HG02678 (cell line): ENCODE results near the gene ARHGEF9.
"Not testable (repeated sequence)": the region's sequence is repeated elsewhere in the genome, so short reads cannot be mapped to it uniquely, and the experiment has no call there.

Source experiments
- ATAC-seq: cut with Tn5 transposase; IDR thresholded peaks from one replicate; pipeline ENCODE4 v1.9.1; 2021; ENCODE audit warnings: mild to moderate bottlenecking, moderate library complexity; ENCODE audit not compliant: unreplicated experiment

Gene ARHGEF9

GRCh38 chrX:63664741-63665140 lies 120.3 kb downstream of the ARHGEF9 start:
- no peak for ATAC-seq

GRCh38 chrX:63664083-63664482 lies 120.9 kb downstream of the ARHGEF9 start:
- no peak for ATAC-seq

DNA sequence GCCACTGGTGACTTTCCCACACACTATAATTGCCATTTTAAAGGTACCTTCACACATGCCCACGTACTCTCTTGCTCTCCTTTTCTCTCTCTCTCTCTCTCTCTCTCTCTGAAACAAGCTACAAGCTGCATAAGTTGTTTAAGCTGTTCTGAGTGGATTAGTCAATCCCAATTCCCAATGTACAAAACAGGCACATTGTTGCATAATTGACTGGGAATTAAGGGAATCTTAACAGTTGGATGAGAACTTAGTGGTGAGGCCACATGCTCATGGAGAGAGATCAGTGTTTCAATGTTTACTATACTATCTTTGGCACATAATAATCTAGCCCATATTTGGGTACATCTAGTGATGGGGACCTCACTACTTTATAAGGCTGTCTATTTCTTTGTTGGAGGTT lies 123.3 kb downstream of the ARHGEF9 start:
- no peak for ATAC-seq

DNA sequence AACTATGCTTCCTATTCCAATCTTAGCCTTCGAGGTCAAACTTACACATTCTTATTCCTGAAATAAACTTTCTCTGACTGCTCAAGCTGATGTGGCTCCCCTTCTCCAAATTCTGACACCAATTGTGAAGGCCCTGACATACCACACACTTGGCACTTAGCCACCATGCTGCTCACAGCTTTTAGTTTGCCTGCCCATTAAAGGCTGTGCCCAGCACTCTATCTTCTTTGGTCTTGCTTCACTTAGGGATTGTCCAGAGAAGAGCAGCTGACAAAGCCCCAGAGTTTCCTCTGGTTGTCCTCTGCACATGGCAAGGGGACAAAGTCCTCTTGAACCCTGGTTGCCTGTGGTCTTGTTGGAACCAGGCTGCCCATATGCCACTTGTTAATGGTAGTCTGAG lies 126.1 kb downstream of the ARHGEF9 start:
- ATAC-seq: no peak

- ATAC-seq: no peak
These were observed 127.2 kb downstream of the ARHGEF9 start for GRCh38 chrX:63657821-63658220.

GRCh38 chrX:63656871-63657580 lies 128.0 kb downstream of the ARHGEF9 start:
- no peak for ATAC-seq

DNA sequence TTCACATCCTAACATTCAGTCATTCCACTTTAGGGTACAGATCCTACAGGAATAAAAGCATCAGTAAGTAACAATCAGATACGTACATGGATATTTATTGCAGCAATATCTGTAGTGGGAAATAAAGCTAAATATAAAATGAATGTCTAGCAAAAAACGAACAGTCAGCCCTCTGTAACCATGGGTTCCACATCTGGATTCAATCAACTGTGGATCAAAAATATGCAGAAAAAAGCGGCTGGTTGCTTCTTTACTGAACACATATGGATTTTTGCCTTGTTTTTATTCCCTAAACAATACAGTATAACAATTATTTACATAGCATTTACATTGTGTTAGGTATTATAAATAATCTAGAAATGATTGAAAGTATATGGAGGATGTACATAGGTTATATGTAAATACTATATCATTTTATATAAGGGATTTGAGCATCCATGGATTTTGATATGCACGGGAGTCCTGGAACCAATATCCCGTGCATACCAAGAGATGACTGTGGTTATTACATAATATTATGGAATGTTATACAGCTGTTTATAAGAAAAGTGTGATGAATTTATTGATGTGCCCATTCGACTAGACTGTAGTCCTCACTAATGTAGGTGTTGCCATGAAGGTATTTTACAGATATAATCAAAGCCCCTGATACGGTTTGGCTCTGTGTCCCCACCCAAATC lies 132.8 kb downstream of the ARHGEF9 start:
- no peak for ATAC-seq

GRCh38 chrX:63645748-63646147 lies 139.3 kb downstream of the ARHGEF9 start:
- ATAC-seq: not testable (repeated sequence)

DNA sequence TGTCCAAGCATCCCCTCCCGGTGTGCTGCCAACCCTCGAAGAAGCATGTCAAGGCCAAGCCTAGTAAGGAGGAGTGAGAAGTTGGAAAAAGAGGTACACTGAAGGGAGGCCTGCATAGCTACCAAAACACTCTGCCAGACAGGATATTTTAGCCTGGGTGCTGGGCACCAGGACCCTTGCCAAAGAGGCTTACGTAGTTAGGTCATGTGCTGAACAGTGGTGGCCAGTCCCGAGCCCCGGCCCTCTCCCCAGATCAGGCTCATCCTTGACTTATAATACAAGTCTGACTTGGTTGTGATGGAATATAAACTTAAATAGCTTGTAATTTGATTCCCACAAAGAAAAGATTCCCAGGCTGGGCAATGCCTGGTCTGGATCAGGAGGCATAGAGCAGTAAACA lies 149.3 kb downstream of the ARHGEF9 start:
- ATAC-seq: no peak

DNA sequence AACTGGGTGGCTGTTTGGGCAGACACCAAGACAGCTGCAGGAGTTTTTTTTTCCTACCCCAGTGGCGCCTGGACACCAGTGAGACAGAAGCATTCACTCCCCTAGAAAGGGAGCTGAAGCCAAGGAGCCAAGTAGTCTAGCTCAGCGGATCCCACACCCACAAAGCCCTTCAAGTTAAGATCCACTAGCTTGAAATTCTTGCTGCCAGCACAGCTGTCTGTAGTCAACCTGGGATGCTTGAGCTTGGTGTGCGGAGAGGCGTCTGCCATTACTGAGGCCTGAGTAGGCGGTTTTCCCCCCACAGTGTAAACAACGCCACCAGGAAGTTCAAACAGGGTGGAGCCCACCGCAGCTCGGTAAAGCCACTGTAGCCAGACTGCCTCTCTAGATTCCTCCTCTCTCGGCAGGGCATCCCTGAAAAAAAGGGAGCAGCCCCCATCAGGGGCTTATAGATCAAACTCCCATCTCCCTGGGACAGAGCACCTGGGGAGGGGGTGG lies 171.4 kb downstream of the ARHGEF9 start:
- no peak for ATAC-seq

- ATAC-seq: no peak
These were observed 199.1 kb downstream of the ARHGEF9 start for GRCh38 chrX:63585936-63586335.
